IPS-18c (cell line): ENCODE data around the gene TMEM260.
"Not testable (repeated sequence)": the region's sequence is repeated elsewhere in the genome, so short reads cannot be mapped to it uniquely, and the experiment has no call there.

ENCODE experiments used
- H3K4me3 ChIP-seq: 2 replicates; pipeline ENCODE4 v1.7.0; 2013; ENCODE audit warnings: low read depth, mild to moderate bottlenecking, low read length, moderate library complexity; ENCODE audit not compliant: insufficient read depth
- H3K9me3 ChIP-seq: one replicate; pipeline ENCODE4 v1.6.1; 2013; ENCODE audit warnings: mild to moderate bottlenecking, low read length, moderate library complexity; ENCODE audit not compliant: control insufficient read depth, insufficient read depth

Gene TMEM260

GRCh38 chr14:56657604-56658003 is 78.0 kb downstream of the TMEM260 start:
- Histone ChIP-seq H3K9me3 (no peaks in the 10 kb centered on the region), H3K4me3 (no peak overlapping the region)

GRCh38 chr14:56659378-56659777 is 79.8 kb downstream of the TMEM260 start:
- no peaks in the 10 kb centered on the region for H3K9me3 ChIP-seq
- no peak overlapping the region for H3K4me3 ChIP-seq

- Histone ChIP-seq H3K4me3 (no peak overlapping the region), H3K9me3 (no peaks in the 10 kb centered on the region)
These were observed 80.5 kb downstream of the TMEM260 start for GRCh38 chr14:56659964-56660551.

- Histone ChIP-seq H3K9me3 (no peaks in the 10 kb centered on the region), H3K4me3 (no peak overlapping the region)
These were observed 81.2 kb downstream of the TMEM260 start for GRCh38 chr14:56660677-56661389.

- H3K4me3 ChIP-seq, result no peak overlapping the region
These were observed 81.9 kb downstream of the TMEM260 start for GRCh38 chr14:56661478-56661877.

GRCh38 chr14:56664811-56665421 is 85.3 kb downstream of the TMEM260 start:
- Histone ChIP-seq H3K9me3 (peaks cover 3% of the 10 kb centered on the region), H3K4me3 (no peak overlapping the region)

More at GRCh38 chr14:56661478-56661877, 81.9 kb downstream of the TMEM260 start:
- peaks cover under 1% of the 10 kb centered on the region for H3K9me3 ChIP-seq

- Histone ChIP-seq H3K9me3 (peaks cover 3% of the 10 kb centered on the region), H3K4me3 (no peak overlapping the region)
These were observed 86.7 kb downstream of the TMEM260 start for GRCh38 chr14:56666294-56666693.

- H3K4me3 ChIP-seq, result no peak overlapping the region
- H3K9me3 ChIP-seq, result peaks cover 3% of the 10 kb centered on the region
These were observed 87.1 kb downstream of the TMEM260 start for GRCh38 chr14:56666716-56667115.

GRCh38 chr14:56667290-56667689 is 87.7 kb downstream of the TMEM260 start:
- H3K9me3 ChIP-seq, H3K4me3 ChIP-seq: not testable (repeated sequence)

GRCh38 chr14:56676042-56676441 is 96.4 kb downstream of the TMEM260 start:
- H3K4me3 ChIP-seq, result no peak overlapping the region
- H3K9me3 ChIP-seq, result no peaks in the 10 kb centered on the region

GRCh38 chr14:56678838-56679237 is 99.2 kb downstream of the TMEM260 start:
- H3K4me3 ChIP-seq, result no peak overlapping the region
- H3K9me3 ChIP-seq, result no peaks in the 10 kb centered on the region

- H3K9me3 ChIP-seq, result no peaks in the 10 kb centered on the region
- no peak overlapping the region for H3K4me3 ChIP-seq
These were observed 106.8 kb downstream of the TMEM260 start for GRCh38 chr14:56686416-56686815.

- H3K4me3 ChIP-seq, result no peak overlapping the region
- no peaks in the 10 kb centered on the region for H3K9me3 ChIP-seq
These were observed 107.5 kb downstream of the TMEM260 start for GRCh38 chr14:56687123-56687522.

- H3K9me3 ChIP-seq, result no peaks in the 10 kb centered on the region
These were observed 115.0 kb downstream of the TMEM260 start for GRCh38 chr14:56694609-56695008.

GRCh38 chr14:56695216-56695615 is 115.6 kb downstream of the TMEM260 start:
- not testable (repeated sequence) for H3K9me3 ChIP-seq, H3K4me3 ChIP-seq

More at GRCh38 chr14:56694609-56695008, 115.0 kb downstream of the TMEM260 start:
- no peak overlapping the region for H3K4me3 ChIP-seq
